HUES64 (cell line): ENCODE results near the gene GLCE.

Source experiments
- H3K27ac ChIP-seq: 2 replicates; pipeline ENCODE4 v1.7.0; 2013; ENCODE audit warnings: low read depth, low read length, inconsistent platforms
- H3K27me3 ChIP-seq: 2 replicates; pipeline ENCODE4 v1.6.1; 2013; ENCODE audit warnings: mild to moderate bottlenecking, low read length; ENCODE audit not compliant: insufficient read depth
- H3K36me3 ChIP-seq: 2 replicates; pipeline ENCODE4 v1.6.1; 2013; ENCODE audit warnings: mild to moderate bottlenecking, low read length; ENCODE audit not compliant: insufficient read depth
- H3K4me1 ChIP-seq: 2 replicates; pipeline ENCODE4 v1.6.1; 2013; ENCODE audit warnings: mild to moderate bottlenecking, low read length, moderate library complexity; ENCODE audit not compliant: insufficient read depth
- H3K4me3 ChIP-seq: 2 replicates; pipeline ENCODE4 v1.5.1; 2013; ENCODE audit warnings: mild to moderate bottlenecking, low read length, moderate library complexity
- H3K9ac ChIP-seq: 2 replicates; pipeline ENCODE4 v1.6.1; 2013; ENCODE audit warnings: mild to moderate bottlenecking, low read depth, low read length
- H3K9me3 ChIP-seq: 2 replicates; pipeline ENCODE4 v1.6.1; 2013; ENCODE audit warnings: low read depth, low read length; ENCODE audit not compliant: insufficient read depth
- WGBS: fragments of 150-250, 120-280 bp; methylation state at CpG from one replicate; pipeline ENCODE4 v1.1.7; 2013; ENCODE audit warnings: missing lambda C conversion rate; 5-methylcytosine and 5-hydroxymethylcytosine counted together

The GLCE gene

GRCh38 chr15:69314131-69314530 is 153.7 kb downstream of the GLCE start:
- WGBS: 93% methylated on average over 6 of the region's 6 CpGs
- Histone ChIP-seq H3K27me3 (no peaks in the 10 kb centered on the region), H3K4me3 (no peak overlapping the region), H3K4me1 (peaks cover 6% of the 10 kb centered on the region; the same call in 1 of the 2 replicates), H3K9me3 (no peaks in the 10 kb centered on the region), H3K36me3 (no peaks in the 10 kb centered on the region), H3K9ac (no peak overlapping the region), H3K27ac (no peak overlapping the region)

GRCh38 chr15:69314736-69315135 is 154.3 kb downstream of the GLCE start:
- no peak overlapping the region for H3K9ac ChIP-seq
- no peaks in the 10 kb centered on the region for H3K36me3 ChIP-seq
- no peaks in the 10 kb centered on the region for H3K27me3 ChIP-seq
- peaks cover 6% of the 10 kb centered on the region; the same call in 1 of the 2 replicates for H3K4me1 ChIP-seq
- no peak overlapping the region for H3K27ac ChIP-seq
- no peaks in the 10 kb centered on the region for H3K9me3 ChIP-seq
- no peak overlapping the region for H3K4me3 ChIP-seq
- WGBS: 90% methylated on average over 8 of the region's 8 CpGs

GRCh38 chr15:69315402-69316110 is 155.1 kb downstream of the GLCE start:
- no peak overlapping the region for H3K27ac ChIP-seq
- no peak overlapping the region for H3K9ac ChIP-seq
- H3K36me3 ChIP-seq: no peaks in the 10 kb centered on the region
- no peak overlapping the region for H3K4me3 ChIP-seq
- peaks cover 6% of the 10 kb centered on the region; the same call in 1 of the 2 replicates for H3K4me1 ChIP-seq
- H3K27me3 ChIP-seq: no peaks in the 10 kb centered on the region
- no peaks in the 10 kb centered on the region for H3K9me3 ChIP-seq
- WGBS: 89% methylated on average over 8 of the region's 9 CpGs

DNA sequence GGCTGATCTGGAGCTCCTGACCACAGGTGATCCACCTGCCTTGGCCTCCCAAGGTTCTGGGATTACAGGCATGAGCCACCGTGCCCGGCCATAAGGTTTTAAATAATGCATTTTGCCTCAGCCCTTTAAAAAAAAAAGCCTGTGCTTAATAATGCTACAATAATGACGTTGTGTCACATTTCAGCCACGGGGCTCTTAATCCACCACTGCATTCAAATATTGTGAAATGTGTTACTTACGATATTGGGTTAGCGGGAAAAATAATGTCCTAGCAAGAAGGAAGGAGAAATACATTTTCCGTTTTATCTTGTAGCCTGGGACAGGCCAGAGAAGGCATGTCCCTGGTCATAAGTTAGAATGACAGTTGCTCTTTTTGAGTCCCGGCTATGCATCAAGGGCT is 155.9 kb downstream of the GLCE start:
- Histone ChIP-seq H3K27ac (no peak overlapping the region), H3K4me3 (no peak overlapping the region), H3K4me1 (peaks cover 6% of the 10 kb centered on the region; the same call in 1 of the 2 replicates), H3K9ac (no peak overlapping the region), H3K9me3 (no peaks in the 10 kb centered on the region), H3K27me3 (no peaks in the 10 kb centered on the region), H3K36me3 (no peaks in the 10 kb centered on the region)
- 92% methylated on average over 8 of the region's 8 CpGs for WGBS

DNA sequence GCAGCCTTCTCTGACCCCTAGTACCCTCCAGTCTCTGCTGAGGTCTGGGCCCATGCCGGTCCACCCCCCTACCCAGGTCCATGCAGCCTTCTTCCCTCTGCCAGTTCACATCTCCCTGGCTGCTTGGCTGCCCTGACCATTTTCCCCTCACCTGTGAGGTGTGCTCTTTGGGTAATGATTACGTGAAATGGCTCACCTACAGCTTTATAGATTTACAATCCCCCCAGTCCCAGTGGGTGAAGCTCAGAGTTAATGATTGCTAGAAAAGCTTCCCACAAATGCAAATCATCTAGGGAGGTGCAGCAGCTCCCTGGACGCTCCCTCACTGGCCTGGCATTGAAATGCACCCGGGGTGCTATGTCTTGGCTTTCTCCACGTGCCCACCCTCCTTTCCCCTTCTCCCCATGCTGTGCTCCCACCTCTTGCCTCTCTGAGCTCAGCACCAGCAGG is 157.0 kb downstream of the GLCE start:
- Histone ChIP-seq H3K27me3 (no peaks in the 10 kb centered on the region), H3K27ac (no peak overlapping the region), H3K9ac (no peak overlapping the region), H3K4me1 (no peaks in the 10 kb centered on the region), H3K9me3 (no peaks in the 10 kb centered on the region), H3K36me3 (no peaks in the 10 kb centered on the region), H3K4me3 (no peak overlapping the region)
- 44% methylated on average over 4 of the region's 5 CpGs for WGBS

GRCh38 chr15:69318033-69318432 is 157.6 kb downstream of the GLCE start:
- H3K9me3 ChIP-seq: no peaks in the 10 kb centered on the region
- 94% methylated on average over 7 of the region's 7 CpGs for WGBS
- H3K36me3 ChIP-seq: no peaks in the 10 kb centered on the region
- no peak overlapping the region for H3K27ac ChIP-seq
- no peaks in the 10 kb centered on the region for H3K4me1 ChIP-seq
- no peak overlapping the region for H3K4me3 ChIP-seq
- no peak overlapping the region for H3K9ac ChIP-seq
- H3K27me3 ChIP-seq: no peaks in the 10 kb centered on the region

GRCh38 chr15:69319384-69320375 is 159.2 kb downstream of the GLCE start:
- no peak overlapping the region for H3K9ac ChIP-seq
- H3K27ac ChIP-seq: no peak overlapping the region
- H3K4me3 ChIP-seq: no peak overlapping the region
- H3K36me3 ChIP-seq: no peaks in the 10 kb centered on the region
- no peaks in the 10 kb centered on the region for H3K4me1 ChIP-seq
- no peaks in the 10 kb centered on the region for H3K9me3 ChIP-seq
- 91% methylated on average over 19 of the region's 19 CpGs for WGBS
- H3K27me3 ChIP-seq: no peaks in the 10 kb centered on the region

GRCh38 chr15:69320977-69321554 is 160.6 kb downstream of the GLCE start:
- no peak overlapping the region for H3K4me3 ChIP-seq
- no peaks in the 10 kb centered on the region for H3K4me1 ChIP-seq
- H3K27me3 ChIP-seq: no peaks in the 10 kb centered on the region
- WGBS: 78% methylated on average over 7 of the region's 7 CpGs
- no peak overlapping the region for H3K9ac ChIP-seq
- no peaks in the 10 kb centered on the region for H3K9me3 ChIP-seq
- no peak overlapping the region for H3K27ac ChIP-seq
- H3K36me3 ChIP-seq: no peaks in the 10 kb centered on the region
